ENCODE measurements around the gene NFATC2IP. TPM values are rescaled to one million over a fixed set of nuclear protein-coding genes. Genes with fewer than 3 reads are reported as not detected.

NFATC2IP gene
- total and polyA plus RNA-seq, 9 of the 15 experiments (the other 6 are each of a cell fraction or from before 2014, with no cell fraction given) = 15.6 to 106 (median 46.9) TPM

- TF ChIP-seq ZKSCAN1 (IDR thresholded peaks at IDR 0.05; ENCODE audit: low read depth, low read length) (0 out of 2 replicates have a peak, but pooled peaks have one; percentile 18), RERE (CRISPR knock-in tag; IDR thresholded peaks at IDR 0.05; ENCODE audit: borderline replicate concordance) (no peak), U2AF2 (optimal IDR thresholded peaks at IDR 0.05; ENCODE audit: low read depth, low read length) (no peak), ZNF695 (CRISPR knock-in tag; IDR thresholded peaks at IDR 0.05) (no peak), MYNN (IDR thresholded peaks at IDR 0.05) (no peak), MYNN (CRISPR knock-in tag; IDR thresholded peaks at IDR 0.05) (no peak), CBFA2T3 (IDR thresholded peaks at IDR 0.05) (peak; percentile 96), ZNF583 (CRISPR knock-in tag; IDR thresholded peaks at IDR 0.05) (peak; percentile 45; the same call in 1 of the 2 replicates), USF2 (CRISPR knock-in tag; IDR thresholded peaks at IDR 0.05) (no peak), KLF16 (IDR thresholded peaks at IDR 0.05) (peak; percentile 58; the same call in 1 of the 2 replicates), PTTG1 (tag; IDR thresholded peaks at IDR 0.05; ENCODE audit: low read depth) (no peak), HOXB6 (CRISPR knock-in tag; IDR thresholded peaks at IDR 0.05; ENCODE audit: borderline replicate concordance) (no peak), ZBTB43 (CRISPR knock-in tag; IDR thresholded peaks at IDR 0.05) (no peak), ATF1 (CRISPR knock-in tag; IDR thresholded peaks at IDR 0.05) (no peak), ATF1 (tag; IDR thresholded peaks at IDR 0.05) (peak; percentile 58), PRMT5 (CRISPR knock-in tag; IDR thresholded peaks at IDR 0.05) (no peak)
- TF ChIP-seq, protein P1, sequence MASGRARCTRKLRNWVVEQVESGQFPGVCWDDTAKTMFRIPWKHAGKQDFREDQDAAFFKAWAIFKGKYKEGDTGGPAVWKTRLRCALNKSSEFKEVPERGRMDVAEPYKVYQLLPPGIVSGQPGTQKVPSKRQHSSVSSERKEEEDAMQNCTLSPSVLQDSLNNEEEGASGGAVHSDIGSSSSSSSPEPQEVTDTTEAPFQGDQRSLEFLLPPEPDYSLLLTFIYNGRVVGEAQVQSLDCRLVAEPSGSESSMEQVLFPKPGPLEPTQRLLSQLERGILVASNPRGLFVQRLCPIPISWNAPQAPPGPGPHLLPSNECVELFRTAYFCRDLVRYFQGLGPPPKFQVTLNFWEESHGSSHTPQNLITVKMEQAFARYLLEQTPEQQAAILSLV (tag; IDR thresholded peaks at IDR 0.05) = no peak
- TF ChIP-seq, protein P2, sequence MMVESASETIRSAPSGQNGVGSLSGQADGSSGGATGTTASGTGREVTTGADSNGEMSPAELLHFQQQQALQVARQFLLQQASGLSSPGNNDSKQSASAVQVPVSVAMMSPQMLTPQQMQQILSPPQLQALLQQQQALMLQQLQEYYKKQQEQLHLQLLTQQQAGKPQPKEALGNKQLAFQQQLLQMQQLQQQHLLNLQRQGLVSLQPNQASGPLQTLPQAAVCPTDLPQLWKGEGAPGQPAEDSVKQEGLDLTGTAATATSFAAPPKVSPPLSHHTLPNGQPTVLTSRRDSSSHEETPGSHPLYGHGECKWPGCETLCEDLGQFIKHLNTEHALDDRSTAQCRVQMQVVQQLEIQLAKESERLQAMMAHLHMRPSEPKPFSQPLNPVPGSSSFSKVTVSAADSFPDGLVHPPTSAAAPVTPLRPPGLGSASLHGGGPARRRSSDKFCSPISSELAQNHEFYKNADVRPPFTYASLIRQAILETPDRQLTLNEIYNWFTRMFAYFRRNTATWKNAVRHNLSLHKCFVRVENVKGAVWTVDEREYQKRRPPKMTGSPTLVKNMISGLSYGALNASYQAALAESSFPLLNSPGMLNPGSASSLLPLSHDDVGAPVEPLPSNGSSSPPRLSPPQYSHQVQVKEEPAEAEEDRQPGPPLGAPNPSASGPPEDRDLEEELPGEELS (CRISPR knock-in tag; IDR thresholded peaks at IDR 0.05; ENCODE audit: borderline replicate concordance) = no peak; the same call in none of the 2 replicates
Measured at GRCh38 chr16:28925386-28926228, 25.1 kb upstream of the NFATC2IP start (continued).

Data from K562 (cell line).